Left ventricle myocardium superior (tissue), 1 donor: ENCODE measurements around the gene NOG. TPM values are rescaled to one million over a fixed set of nuclear protein-coding genes. Genes with fewer than 3 reads are reported as not detected.

Experiments
- ATAC-seq: fragments of 200-7000 bp; cut with Tn5 transposase; one replicate; pipeline ENCODE4 v1.9.1; 2020; ENCODE audit warnings: mild to moderate bottlenecking, moderate library complexity
- DNase-seq: peaks from one replicate; pipeline ENCODE4 v3.0.0-alpha.2; 2020
- intact Hi-C: fragments of 100-400 bp; cut with micrococcal nuclease; formaldehyde crosslinking; loops from one replicate; pipeline ENCODE4 v1.11.0; 2022
- total RNA-seq: library from RNA; stranded (reverse); fragmentation: NEBNext Ultra II Directional; extraction: Animal tissue kit (Norgen Biotek cat#: 25700); gene quantifications from one replicate; pipeline ENCODE4 v1.2.1, GENCODE V29; 2021
- donor health status: DM: no; HTN: yes; CAD: no; lungs with severe emphysema.

Gene NOG
- total RNA-seq, 1 donor from 2014 or later, result 0.22 TPM

DNA sequence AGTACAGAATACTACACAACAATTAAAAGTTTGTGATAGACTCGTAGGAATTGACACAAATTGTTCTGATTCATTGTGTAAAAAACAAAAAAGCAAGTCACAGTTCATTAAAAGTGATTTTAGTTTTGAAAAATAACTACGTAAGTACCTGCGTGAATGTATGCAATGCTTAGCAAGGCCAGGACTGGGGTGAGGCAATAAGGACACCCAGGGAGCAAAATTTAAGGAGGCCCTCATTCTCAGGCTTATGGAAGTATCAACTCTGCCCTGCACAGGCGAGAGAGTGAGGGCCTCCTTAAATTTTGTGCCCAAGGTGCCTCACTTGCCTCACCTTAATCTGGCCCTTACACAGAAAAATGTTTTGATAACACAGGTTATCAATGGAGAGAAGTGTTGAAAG, 31.4 kb downstream of the NOG start:
- intact Hi-C loops, result no loop called here
- no peak for ATAC-seq
- no peak for DNase-seq

DNA sequence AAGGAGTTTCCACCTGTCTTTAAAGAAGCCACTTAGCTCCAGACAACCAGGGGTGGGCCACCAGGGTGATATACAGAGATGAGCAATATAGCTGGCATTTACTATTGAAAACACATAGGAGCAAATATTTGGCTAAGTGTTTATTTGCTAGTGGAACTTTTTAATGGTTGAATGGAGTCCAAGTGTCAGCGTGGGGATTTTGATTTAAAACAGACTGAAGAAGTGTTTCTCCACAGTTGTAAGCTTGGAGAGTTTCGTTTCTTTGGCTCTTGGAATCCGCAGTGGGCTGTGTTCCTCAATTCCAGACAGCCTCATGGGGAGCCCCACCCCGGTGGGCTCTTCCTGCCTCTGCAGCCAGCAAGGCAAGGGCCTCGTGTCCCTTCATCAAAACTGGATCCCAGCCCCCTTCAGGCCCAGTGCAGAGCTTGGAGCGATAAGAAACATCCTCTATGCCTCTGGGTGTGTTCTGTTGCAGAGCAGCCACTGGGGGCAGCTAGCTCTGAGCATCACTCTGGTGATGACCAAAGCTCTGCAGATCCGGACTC, 36.1 kb downstream of the NOG start:
- intact Hi-C loops, result no loop called here
- DNase-seq (no peak), ATAC-seq (no peak)

DNA sequence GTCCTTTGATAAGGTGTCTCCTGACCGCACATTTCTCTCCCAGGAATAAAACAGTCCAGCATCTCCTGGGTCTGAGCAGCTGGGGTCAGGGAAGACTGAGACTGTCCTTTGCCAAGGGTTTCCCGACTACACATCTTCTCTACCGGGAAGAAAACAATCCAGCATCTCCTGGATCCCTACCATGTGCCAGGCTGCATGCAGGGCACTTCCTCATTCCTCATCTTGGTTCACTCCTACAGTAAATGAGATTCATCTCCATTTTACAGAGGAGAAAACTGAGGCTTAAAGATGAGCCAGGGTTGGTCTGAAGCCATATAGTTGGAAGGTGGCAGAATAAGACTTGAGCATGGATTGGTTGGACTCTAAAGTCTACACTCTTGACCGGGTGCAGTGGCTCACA, 36.7 kb downstream of the NOG start:
- DNase-seq, result no peak
- intact Hi-C loops, result no loop called here

DNA sequence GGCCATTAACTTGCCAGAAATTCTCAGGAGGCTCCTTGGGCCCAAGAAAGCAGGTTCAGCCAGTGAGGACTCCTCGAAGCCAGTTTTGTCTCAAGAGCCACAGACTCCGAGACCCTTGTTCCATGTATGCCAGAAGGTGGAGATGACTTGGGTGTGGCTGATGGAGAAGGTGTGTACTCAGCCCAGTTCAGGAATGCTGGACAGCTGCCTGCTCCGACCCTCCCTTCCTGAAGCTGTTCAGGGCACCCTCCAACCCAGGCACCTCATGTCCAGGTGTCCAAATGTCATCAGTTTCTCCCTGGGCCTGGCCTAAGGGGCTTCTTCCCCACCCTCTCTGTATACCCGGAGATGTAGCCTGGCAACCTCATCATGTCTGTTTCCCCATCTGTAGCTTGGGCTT, 40.2 kb downstream of the NOG start:
- ATAC-seq (no peak), DNase-seq (no peak)
- intact Hi-C loops, result no loop called here

More for the DNA sequence above, 36.7 kb downstream of the NOG start:
- ATAC-seq, result no peak

DNA sequence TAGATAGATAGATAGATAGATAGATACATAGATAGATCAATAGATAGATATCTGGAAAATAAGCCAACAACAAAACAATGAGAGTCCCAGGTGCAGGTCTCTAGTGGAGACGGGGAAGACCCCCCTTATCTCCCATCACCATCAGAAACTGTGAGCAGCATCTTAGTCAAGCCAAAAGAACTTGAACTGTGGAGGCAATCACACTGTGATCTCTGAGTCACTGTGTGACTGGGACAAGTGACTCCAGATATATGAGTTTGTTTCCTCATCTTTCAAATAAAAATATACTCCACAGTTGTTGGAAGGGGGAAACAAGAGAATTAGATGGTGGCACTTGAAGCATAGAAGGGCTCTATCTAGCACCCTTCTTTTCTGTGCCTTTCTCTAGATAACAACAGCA, 42.1 kb downstream of the NOG start:
- ATAC-seq, result no peak
- no peak for DNase-seq
- intact Hi-C loops, result no loop called here

DNA sequence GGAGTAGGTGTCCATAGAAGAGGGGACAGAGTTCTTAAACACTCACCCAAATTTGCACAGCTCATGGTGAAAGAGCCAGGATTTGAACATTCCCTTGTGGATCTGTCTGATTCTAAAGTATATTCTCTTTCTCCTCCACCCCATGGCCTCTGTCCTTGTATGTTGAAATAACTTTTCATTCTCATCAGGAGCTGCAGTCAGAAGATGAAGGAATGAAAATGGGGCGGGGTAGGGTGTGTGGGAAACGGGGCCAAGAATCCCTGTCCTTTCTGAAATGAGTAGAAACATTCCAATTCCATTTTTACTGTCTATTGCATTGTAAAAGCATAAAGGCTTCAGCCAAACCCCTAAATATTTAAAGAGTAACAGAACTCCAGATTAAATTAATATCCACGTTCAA, 42.8 kb downstream of the NOG start:
- ATAC-seq, result no peak
- intact Hi-C loops, result no loop called here
- no peak for DNase-seq

DNA sequence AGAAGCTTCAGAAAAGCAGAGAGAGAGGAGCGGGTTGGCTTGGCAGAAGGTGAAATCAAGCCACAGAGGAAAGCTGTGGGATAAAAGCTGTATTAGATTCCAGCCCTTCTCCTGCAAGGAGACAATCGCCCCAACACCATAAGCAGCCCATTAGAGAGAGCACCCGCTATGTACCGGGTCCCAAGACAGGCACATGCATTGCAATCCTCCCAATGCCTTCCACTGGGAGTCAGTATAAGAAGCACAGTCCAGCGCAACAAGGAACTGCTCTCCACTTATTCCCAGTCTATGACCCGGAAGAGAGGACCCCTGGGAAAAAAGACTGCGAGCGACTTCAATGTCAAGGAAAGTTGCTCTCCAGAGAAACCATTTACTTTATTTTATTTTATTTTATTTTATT, 43.8 kb downstream of the NOG start:
- intact Hi-C loops, result no loop called here

DNA sequence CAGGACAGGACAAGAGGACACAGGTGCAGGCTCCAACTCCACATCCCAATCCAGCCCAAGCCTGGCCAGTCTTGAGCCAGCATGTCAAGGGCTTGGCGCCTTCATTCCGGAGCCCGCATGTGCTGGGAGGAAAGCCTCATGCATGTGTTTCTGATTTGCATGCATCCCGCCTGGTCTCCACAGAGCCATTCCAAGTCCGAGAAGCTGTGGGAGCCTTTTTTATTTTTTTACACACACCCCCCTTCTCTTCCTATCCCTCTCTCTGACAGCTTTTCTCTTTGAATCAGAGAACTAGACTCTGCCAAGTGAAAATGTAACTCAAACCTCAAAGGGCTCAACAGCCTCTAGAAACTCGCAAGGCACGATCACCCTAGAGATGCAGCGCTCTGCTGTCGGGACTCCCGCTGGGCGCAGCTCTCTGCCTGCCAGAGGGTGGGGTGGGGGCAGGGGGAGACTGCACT, 45.1 kb downstream of the NOG start:
- intact Hi-C loops, result no loop called here
- ATAC-seq, result no peak
- DNase-seq, result no peak

More for the DNA sequence above, 43.8 kb downstream of the NOG start:
- ATAC-seq (no peak), DNase-seq (no peak)

DNA sequence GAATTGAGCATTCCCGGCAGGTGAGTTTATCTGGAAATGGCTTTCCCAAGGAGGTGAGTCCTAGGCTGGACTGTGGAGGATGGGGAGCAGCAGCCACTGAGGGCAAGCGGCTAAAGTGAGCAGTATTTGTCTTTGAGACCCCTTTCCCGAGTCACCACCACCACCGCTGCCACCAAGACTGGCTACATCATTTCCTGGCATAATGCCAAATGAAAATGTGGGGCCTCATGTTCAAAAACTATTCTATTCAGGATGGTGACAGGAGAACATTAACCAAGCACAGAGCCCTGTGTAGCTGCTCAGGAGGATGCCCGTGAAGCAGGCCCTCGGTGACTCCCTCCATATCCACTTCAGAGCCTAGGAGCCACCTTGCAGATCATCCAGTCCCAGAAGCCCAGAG, 46.0 kb downstream of the NOG start:
- intact Hi-C loops, result no loop called here
- DNase-seq (no peak), ATAC-seq (no peak)

DNA sequence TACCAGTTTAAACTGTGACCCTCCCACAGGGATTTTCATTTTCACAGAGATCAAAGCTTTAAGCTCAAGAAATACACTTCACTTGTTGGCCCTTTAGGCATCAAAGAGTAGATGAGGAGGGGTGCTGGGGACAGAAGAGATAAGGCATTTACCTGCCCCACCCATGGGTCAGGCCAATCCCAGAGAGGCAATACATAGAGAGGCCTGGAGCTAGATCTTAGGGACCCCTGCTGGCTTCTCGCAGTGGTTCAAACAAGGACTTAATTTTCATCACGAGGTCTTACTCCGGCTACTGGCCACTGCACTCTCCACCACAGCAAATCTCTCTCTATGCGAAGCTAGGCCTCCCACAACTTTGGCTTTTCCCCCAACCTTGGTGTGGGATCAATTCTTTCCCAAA, 46.6 kb downstream of the NOG start:
- DNase-seq (no peak), ATAC-seq (no peak)
- intact Hi-C loops, result no loop called here

DNA sequence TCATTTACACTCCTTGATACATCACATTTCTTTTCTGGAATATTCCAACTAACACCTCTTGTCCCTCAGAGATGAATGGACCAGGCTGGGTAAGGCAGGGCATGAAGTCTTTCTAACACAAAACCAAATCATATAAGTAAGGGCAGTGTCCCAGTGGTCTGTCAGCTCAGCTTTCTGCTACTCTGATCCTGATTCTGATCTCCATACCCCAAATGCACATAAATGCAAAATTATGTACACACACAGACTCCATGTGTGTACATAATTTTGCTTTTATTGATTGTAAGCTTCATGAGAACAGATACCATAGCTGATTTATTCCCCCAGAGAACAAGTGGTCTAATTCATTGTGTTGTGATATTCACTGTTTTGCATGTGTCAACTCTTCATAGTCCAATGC, 47.9 kb downstream of the NOG start:
- ATAC-seq (no peak), DNase-seq (no peak)
- intact Hi-C loops, result no loop called here

DNA sequence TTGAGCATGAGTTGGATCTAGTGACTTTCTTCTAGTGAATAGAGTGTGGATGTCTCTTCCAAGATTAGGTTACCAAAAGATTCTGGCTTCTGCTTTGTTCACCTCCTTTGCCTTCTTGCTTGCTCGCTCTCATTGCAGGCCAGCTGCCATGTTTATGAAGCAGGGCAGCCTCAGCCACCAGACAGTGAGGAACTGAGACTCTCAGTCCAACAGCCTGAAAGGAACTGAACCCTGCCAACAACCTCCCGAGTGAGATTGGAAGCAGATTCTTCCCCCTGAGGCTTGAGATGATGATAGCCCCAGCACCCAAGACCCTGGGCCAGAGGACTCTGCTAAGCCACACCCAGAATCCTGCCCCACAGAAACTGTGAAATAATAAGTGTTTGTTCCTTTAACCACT, 48.4 kb downstream of the NOG start:
- intact Hi-C loops, result no loop called here
- no peak for DNase-seq
- ATAC-seq, result no peak

DNA sequence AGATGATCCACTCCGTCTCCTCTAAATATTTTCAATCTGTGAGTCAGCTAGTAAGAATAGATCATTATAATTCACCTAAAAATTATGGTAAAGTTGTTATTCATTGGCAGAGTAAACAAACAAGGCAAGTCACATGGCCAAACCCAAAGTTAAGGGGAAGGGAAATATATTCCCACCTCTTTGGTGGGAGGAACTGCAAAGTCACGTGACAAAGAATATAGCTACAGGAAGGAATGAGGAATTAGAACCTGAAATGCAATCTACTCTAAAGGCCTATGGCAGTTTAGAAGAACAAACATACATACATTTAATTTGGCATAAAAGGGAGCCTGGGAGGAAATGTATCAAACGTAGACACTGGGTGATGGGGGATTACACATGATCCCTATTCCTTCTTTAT, 48.9 kb downstream of the NOG start:
- no peak for ATAC-seq
- intact Hi-C loops, result no loop called here
- no peak for DNase-seq

Other genes with a start within 250 kb of the NOG start
- 1.1 TPM for gene C17orf67, start 240.2 kb downstream of the NOG start, total RNA-seq
- gene DGKE, start 240.5 kb downstream of the NOG start, total RNA-seq, result 3.6 TPM